Neuron (in vitro differentiated cells): Measurements from ENCODE around the gene RAB23.

Source experiments
- H2AFZ ChIP-seq: one replicate; pipeline ENCODE4 v1.6.1; 2013; ENCODE audit warnings: low read depth, mild to moderate bottlenecking, inconsistent platforms, low read length, moderate library complexity
- H3K27me3 ChIP-seq: one replicate; pipeline ENCODE4 v1.6.1; 2013; ENCODE audit warnings: low read length; ENCODE audit not compliant: insufficient read depth
- H3K36me3 ChIP-seq: one replicate; pipeline ENCODE4 v1.6.1; 2013; ENCODE audit warnings: low read length; ENCODE audit not compliant: insufficient read depth
- H3K4me1 ChIP-seq: one replicate; pipeline ENCODE4 v1.6.1; 2013; ENCODE audit warnings: low read length; ENCODE audit not compliant: insufficient read depth
- H3K4me3 ChIP-seq: 2 replicates; pipeline ENCODE4 v1.5.1; 2013; ENCODE audit warnings: mild to moderate bottlenecking, low read length, moderate library complexity
- H3K9me3 ChIP-seq: one replicate; pipeline ENCODE4 v1.6.1; 2013; ENCODE audit warnings: low read length

The RAB23 gene

GRCh38 chr6:57221191-57221935 lies 744 bp downstream of the RAB23 start:
- no peaks in the 10 kb centered on the region for H3K27me3 ChIP-seq
- H3K9me3 ChIP-seq: no peaks in the 10 kb centered on the region
- H3K4me1 ChIP-seq: peaks cover 3% of the 10 kb centered on the region
- H2AFZ ChIP-seq: peak overlapping the region; percentile 86
- H3K4me3 ChIP-seq: peak overlapping the region; percentile 72
- H3K36me3 ChIP-seq: no peaks in the 10 kb centered on the region

GRCh38 chr6:57220083-57220703 lies 1.9 kb downstream of the RAB23 start:
- Histone ChIP-seq H3K4me3 (no peak overlapping the region), H3K4me1 (no peaks in the 10 kb centered on the region), H2AFZ (no peak overlapping the region), H3K36me3 (no peaks in the 10 kb centered on the region), H3K27me3 (no peaks in the 10 kb centered on the region), H3K9me3 (no peaks in the 10 kb centered on the region)

- no peaks in the 10 kb centered on the region for H3K9me3 ChIP-seq
- no peaks in the 10 kb centered on the region for H3K4me1 ChIP-seq
- H2AFZ ChIP-seq: no peak overlapping the region
- no peaks in the 10 kb centered on the region for H3K27me3 ChIP-seq
- H3K4me3 ChIP-seq: no peak overlapping the region
- no peaks in the 10 kb centered on the region for H3K36me3 ChIP-seq
Observed at GRCh38 chr6:57217270-57217669, 4.8 kb downstream of the RAB23 start.

GRCh38 chr6:57216235-57217101 lies 5.6 kb downstream of the RAB23 start:
- H2AFZ ChIP-seq: no peak overlapping the region
- H3K36me3 ChIP-seq: no peaks in the 10 kb centered on the region
- no peaks in the 10 kb centered on the region for H3K27me3 ChIP-seq
- no peak overlapping the region for H3K4me3 ChIP-seq
- H3K9me3 ChIP-seq: no peaks in the 10 kb centered on the region
- no peaks in the 10 kb centered on the region for H3K4me1 ChIP-seq

GRCh38 chr6:57215260-57215659 lies 6.8 kb downstream of the RAB23 start:
- Histone ChIP-seq H3K9me3 (no peaks in the 10 kb centered on the region), H3K4me1 (no peaks in the 10 kb centered on the region), H3K27me3 (no peaks in the 10 kb centered on the region), H2AFZ (no peak overlapping the region), H3K36me3 (no peaks in the 10 kb centered on the region), H3K4me3 (no peak overlapping the region)

GRCh38 chr6:57210060-57210459 lies 12.0 kb downstream of the RAB23 start:
- Histone ChIP-seq H3K4me1 (peaks cover 6% of the 10 kb centered on the region), H3K27me3 (no peaks in the 10 kb centered on the region), H3K4me3 (no peak overlapping the region), H3K9me3 (no peaks in the 10 kb centered on the region), H2AFZ (no peak overlapping the region), H3K36me3 (no peaks in the 10 kb centered on the region)

- no peaks in the 10 kb centered on the region for H3K9me3 ChIP-seq
- H3K36me3 ChIP-seq: no peaks in the 10 kb centered on the region
- no peak overlapping the region for H3K4me3 ChIP-seq
- H2AFZ ChIP-seq: no peak overlapping the region
- no peaks in the 10 kb centered on the region for H3K27me3 ChIP-seq
- H3K4me1 ChIP-seq: peaks cover 6% of the 10 kb centered on the region
Observed at GRCh38 chr6:57209030-57209429, 13.1 kb downstream of the RAB23 start.

- H3K36me3 ChIP-seq: no peaks in the 10 kb centered on the region
- H3K9me3 ChIP-seq: no peaks in the 10 kb centered on the region
- H3K27me3 ChIP-seq: no peaks in the 10 kb centered on the region
- H3K4me3 ChIP-seq: no peak overlapping the region
- peaks cover 6% of the 10 kb centered on the region for H3K4me1 ChIP-seq
- no peak overlapping the region for H2AFZ ChIP-seq
Observed at GRCh38 chr6:57207872-57208271, 14.2 kb downstream of the RAB23 start.

- Histone ChIP-seq H3K4me1 (peaks cover 6% of the 10 kb centered on the region), H3K9me3 (no peaks in the 10 kb centered on the region), H3K4me3 (no peak overlapping the region), H2AFZ (no peak overlapping the region), H3K27me3 (no peaks in the 10 kb centered on the region), H3K36me3 (no peaks in the 10 kb centered on the region)
Observed at GRCh38 chr6:57207141-57207540, 15.0 kb downstream of the RAB23 start.

- Histone ChIP-seq H3K27me3 (no peaks in the 10 kb centered on the region), H3K36me3 (no peaks in the 10 kb centered on the region), H3K4me1 (peaks cover 6% of the 10 kb centered on the region), H3K9me3 (no peaks in the 10 kb centered on the region), H3K4me3 (no peak overlapping the region), H2AFZ (no peak overlapping the region)
Observed at GRCh38 chr6:57205550-57206328, 16.4 kb downstream of the RAB23 start.

- no peak overlapping the region for H3K4me3 ChIP-seq
- peaks cover 2% of the 10 kb centered on the region for H3K36me3 ChIP-seq
- H3K4me1 ChIP-seq: peaks cover 6% of the 10 kb centered on the region
- H3K27me3 ChIP-seq: no peaks in the 10 kb centered on the region
- H2AFZ ChIP-seq: no peak overlapping the region
- H3K9me3 ChIP-seq: no peaks in the 10 kb centered on the region
Observed at GRCh38 chr6:57201718-57202117, 20.4 kb downstream of the RAB23 start.

- no peaks in the 10 kb centered on the region for H3K27me3 ChIP-seq
- no peaks in the 10 kb centered on the region for H3K4me1 ChIP-seq
- no peak overlapping the region for H2AFZ ChIP-seq
- H3K36me3 ChIP-seq: peaks cover 2% of the 10 kb centered on the region
- H3K9me3 ChIP-seq: no peaks in the 10 kb centered on the region
- H3K4me3 ChIP-seq: no peak overlapping the region
Observed at GRCh38 chr6:57198926-57199636, 23.0 kb downstream of the RAB23 start.
